OCI-LY1 (cell line): ENCODE results near the gene GBE1.
A peak's percentile ranks its signal among the peaks of the same experiment; 100 is the strongest.

Experiments
- H2AFZ ChIP-seq: fragments of 200-600 bp; sonication (generic), shearing (Covaris generic); 2 replicates; pipeline ENCODE4 v1.6.0; 2014; ENCODE audit warnings: antibody characterized with exemption, mild to moderate bottlenecking, low read length
- H3F3A ChIP-seq: fragments of 200-600 bp; sonication (generic), shearing (Covaris generic); 2 replicates; pipeline ENCODE4 v1.6.0; 2014; ENCODE audit warnings: mild to moderate bottlenecking, antibody characterized with exemption, low read length, moderate library complexity; ENCODE audit not compliant: insufficient read depth
- H3K27ac ChIP-seq: fragments of 200-600 bp; sonication (generic); 2 replicates; pipeline ENCODE4 v1.5.1; 2014; ENCODE audit warnings: low read length, mixed run types, mild to moderate bottlenecking, low read depth; ENCODE audit not compliant: poor library complexity, severe bottlenecking
- H3K27me3 ChIP-seq: fragments of 200-600 bp; sonication (generic); 2 replicates; pipeline ENCODE4 v1.6.0; 2014; ENCODE audit warnings: antibody characterized with exemption, mild to moderate bottlenecking, low read length, moderate library complexity; ENCODE audit not compliant: insufficient read depth
- H3K36me3 ChIP-seq: fragments of 200-600 bp; sonication (generic); 2 replicates; pipeline ENCODE4 v1.6.1; 2014; ENCODE audit warnings: mild to moderate bottlenecking, antibody characterized with exemption, low read length, moderate library complexity, mixed read lengths; ENCODE audit not compliant: insufficient read depth
- H3K4me1 ChIP-seq: fragments of 200-600 bp; sonication (generic); 2 replicates; pipeline ENCODE4 v1.5.1; 2014; ENCODE audit warnings: mild to moderate bottlenecking, low read length, moderate library complexity; ENCODE audit not compliant: insufficient read depth, severe bottlenecking
- H3K4me2 ChIP-seq: fragments of 200-600 bp; sonication (generic), shearing (Covaris generic); 2 replicates; pipeline ENCODE4 v1.6.1; 2014; ENCODE audit warnings: low read length
- H3K4me3 ChIP-seq: fragments of 200-600 bp; sonication (generic); 2 replicates; pipeline ENCODE4 v1.5.1; 2014; ENCODE audit warnings: low read length, low read depth, mild to moderate bottlenecking, mixed read lengths; ENCODE audit not compliant: poor library complexity, severe bottlenecking
- H3K79me2 ChIP-seq: fragments of 200-600 bp; shearing (Covaris generic); 2 replicates; pipeline ENCODE4 v1.6.1; 2016; ENCODE audit warnings: mixed run types, low read length, mixed read lengths; ENCODE audit not compliant: insufficient read depth
- H3K9ac ChIP-seq: fragments of 200-600 bp; sonication (generic), shearing (Covaris generic); 2 replicates; pipeline ENCODE4 v1.6.1; 2014; ENCODE audit warnings: mild to moderate bottlenecking, low read length, mixed read lengths
- H3K9me2 ChIP-seq: fragments of 200-600 bp; sonication (generic), shearing (Covaris generic); 2 replicates; pipeline ENCODE4 v1.6.1; 2014; ENCODE audit warnings: low read depth, mild to moderate bottlenecking, low read length, mixed read lengths
- H3K9me3 ChIP-seq: fragments of 200-600 bp; shearing (Covaris generic); 2 replicates; pipeline ENCODE4 v1.6.1; 2014; ENCODE audit warnings: low read length, mixed read lengths
- H4K20me1 ChIP-seq: fragments of 200-600 bp; sonication (generic), shearing (Covaris generic); 2 replicates; pipeline ENCODE4 v1.6.0; 2016; ENCODE audit warnings: mild to moderate bottlenecking, low read length; ENCODE audit not compliant: insufficient read depth
- EZH2 ChIP-seq: fragments of 200-600 bp; sonication (generic), shearing (Covaris generic); IDR thresholded peaks from 2 replicates; pipeline ENCODE4 v1.8.0; 2017; ENCODE audit warnings: borderline replicate concordance, mixed run types, mild to moderate bottlenecking, antibody characterized with exemption, low read length, moderate library complexity, mixed read lengths
- TF ChIP-seq, protein P1 (sequence below): fragments of 200-600 bp; sonication (generic), shearing (Covaris generic); IDR thresholded peaks from 2 replicates; pipeline ENCODE4 v1.5.1; 2017; ENCODE audit warnings: mild to moderate bottlenecking, antibody characterized with exemption, low read length, moderate library complexity, mixed read lengths

Gene GBE1

DNA sequence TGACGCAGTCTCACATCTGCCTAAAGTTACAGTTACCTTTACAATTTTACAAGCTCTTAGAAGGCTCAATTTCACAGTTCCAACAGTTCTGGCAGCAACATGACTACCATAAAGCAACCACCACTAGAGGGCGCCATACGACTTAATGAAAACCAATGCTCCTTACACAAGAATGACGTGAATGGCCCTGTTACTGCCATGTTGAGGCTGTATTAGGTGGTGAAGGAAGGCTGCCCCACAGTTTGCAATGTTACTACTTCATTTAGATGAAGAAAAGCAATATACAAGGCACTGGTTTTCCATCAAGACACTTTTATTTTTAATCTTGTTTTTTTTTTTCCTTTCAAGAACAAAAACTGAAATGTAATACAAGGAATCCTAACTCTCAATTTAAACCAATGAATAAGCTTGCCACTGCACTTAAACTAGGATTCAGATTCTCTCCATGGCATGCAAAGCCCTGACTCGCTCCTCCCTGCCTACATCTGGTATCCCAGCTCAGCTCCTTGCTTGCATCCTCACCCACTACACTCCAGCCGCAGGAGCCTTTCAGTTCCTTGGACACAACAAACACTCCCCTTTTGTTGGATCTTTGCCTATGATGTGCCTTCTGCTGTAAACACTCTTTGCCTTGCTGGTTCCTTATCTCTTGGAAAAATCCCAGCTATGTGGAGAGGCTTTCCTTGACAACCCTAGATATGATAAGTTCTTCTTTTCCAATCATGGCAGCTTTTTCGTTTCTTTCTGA is 270.7 kb downstream of the GBE1 start:
- Histone ChIP-seq H3K27ac (no peak overlapping the region), H3K4me1 (peaks cover 1% of the 10 kb centered on the region), H2AFZ (no peak overlapping the region), H3K9ac (no peak overlapping the region), H3F3A (no peaks in the 10 kb centered on the region), H3K79me2 (no peaks in the 10 kb centered on the region), H3K4me2 (no peak overlapping the region), H3K9me2 (no peaks in the 10 kb centered on the region), H3K27me3 (no peaks in the 10 kb centered on the region), H4K20me1 (no peaks in the 10 kb centered on the region), H3K4me3 (no peak overlapping the region), H3K9me3 (no peaks in the 10 kb centered on the region), H3K36me3 (no peaks in the 10 kb centered on the region)
- no peak for TF ChIP-seq EZH2
- TF ChIP-seq, protein P1, sequence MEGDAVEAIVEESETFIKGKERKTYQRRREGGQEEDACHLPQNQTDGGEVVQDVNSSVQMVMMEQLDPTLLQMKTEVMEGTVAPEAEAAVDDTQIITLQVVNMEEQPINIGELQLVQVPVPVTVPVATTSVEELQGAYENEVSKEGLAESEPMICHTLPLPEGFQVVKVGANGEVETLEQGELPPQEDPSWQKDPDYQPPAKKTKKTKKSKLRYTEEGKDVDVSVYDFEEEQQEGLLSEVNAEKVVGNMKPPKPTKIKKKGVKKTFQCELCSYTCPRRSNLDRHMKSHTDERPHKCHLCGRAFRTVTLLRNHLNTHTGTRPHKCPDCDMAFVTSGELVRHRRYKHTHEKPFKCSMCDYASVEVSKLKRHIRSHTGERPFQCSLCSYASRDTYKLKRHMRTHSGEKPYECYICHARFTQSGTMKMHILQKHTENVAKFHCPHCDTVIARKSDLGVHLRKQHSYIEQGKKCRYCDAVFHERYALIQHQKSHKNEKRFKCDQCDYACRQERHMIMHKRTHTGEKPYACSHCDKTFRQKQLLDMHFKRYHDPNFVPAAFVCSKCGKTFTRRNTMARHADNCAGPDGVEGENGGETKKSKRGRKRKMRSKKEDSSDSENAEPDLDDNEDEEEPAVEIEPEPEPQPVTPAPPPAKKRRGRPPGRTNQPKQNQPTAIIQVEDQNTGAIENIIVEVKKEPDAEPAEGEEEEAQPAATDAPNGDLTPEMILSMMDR: peak; percentile 77; the same call in 1 of the 2 replicates

DNA sequence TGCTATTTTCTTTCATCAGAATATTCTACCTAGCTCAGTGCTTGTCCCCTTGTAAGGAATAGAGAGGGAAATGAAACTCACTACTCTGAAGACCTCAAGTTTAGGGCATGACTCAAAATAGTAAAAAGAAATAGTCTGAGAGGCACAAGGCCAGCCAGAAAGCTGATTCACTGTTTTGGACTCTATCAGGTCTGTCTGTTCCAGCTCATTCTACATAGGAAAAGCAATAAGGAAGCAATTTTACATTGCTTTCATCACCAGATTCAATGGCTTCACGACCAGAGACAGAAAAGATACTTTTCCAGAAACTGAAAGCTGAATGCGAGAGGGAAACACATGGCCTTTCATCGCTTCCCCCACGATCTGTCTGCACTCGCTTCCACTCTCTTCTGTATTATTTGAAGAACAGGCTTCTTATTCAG is 276.0 kb downstream of the GBE1 start:
- no peak for TF ChIP-seq EZH2
- TF ChIP-seq, protein P1: no peak
- H2AFZ ChIP-seq: no peak overlapping the region
- no peak overlapping the region for H3K27ac ChIP-seq
- H3K4me1 ChIP-seq: peaks cover 6% of the 10 kb centered on the region
- no peaks in the 10 kb centered on the region for H4K20me1 ChIP-seq
- H3K9me2 ChIP-seq: no peaks in the 10 kb centered on the region
- H3K79me2 ChIP-seq: no peaks in the 10 kb centered on the region
- no peak overlapping the region for H3K9ac ChIP-seq
- H3F3A ChIP-seq: no peaks in the 10 kb centered on the region
- H3K27me3 ChIP-seq: no peaks in the 10 kb centered on the region
- no peak overlapping the region for H3K4me3 ChIP-seq
- H3K4me2 ChIP-seq: peak overlapping the region; percentile 26; the same call in 1 of the 2 replicates
- no peaks in the 10 kb centered on the region for H3K36me3 ChIP-seq
- no peaks in the 10 kb centered on the region for H3K9me3 ChIP-seq

DNA sequence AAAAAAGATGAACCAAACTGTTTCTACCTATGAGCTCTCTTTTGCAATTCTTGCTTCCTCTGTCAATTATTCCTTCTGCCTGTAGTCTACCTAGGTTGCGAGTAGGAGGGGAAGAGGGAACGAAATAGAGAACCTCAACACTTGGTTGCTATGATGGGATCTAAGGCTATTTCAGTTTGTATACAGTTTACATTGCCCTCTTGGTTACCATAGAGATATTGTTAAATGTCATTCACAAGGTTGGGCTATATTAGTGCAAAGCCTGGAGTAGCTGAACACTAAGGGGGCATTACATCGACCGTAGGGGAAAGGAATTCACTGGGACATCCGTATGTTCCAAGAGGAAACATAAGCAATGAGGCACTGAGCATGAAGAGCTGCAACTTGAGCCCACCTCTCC is 276.9 kb downstream of the GBE1 start:
- no peak overlapping the region for H3K27ac ChIP-seq
- no peaks in the 10 kb centered on the region for H3K9me2 ChIP-seq
- no peak overlapping the region for H2AFZ ChIP-seq
- TF ChIP-seq EZH2: no peak
- TF ChIP-seq, protein P1: no peak
- no peaks in the 10 kb centered on the region for H3K27me3 ChIP-seq
- no peak overlapping the region for H3K4me3 ChIP-seq
- H3K9ac ChIP-seq: no peak overlapping the region
- H3K4me2 ChIP-seq: no peak overlapping the region
- peaks cover 6% of the 10 kb centered on the region for H3K4me1 ChIP-seq
- H3K9me3 ChIP-seq: no peaks in the 10 kb centered on the region
- no peaks in the 10 kb centered on the region for H4K20me1 ChIP-seq
- no peaks in the 10 kb centered on the region for H3K79me2 ChIP-seq
- H3F3A ChIP-seq: no peaks in the 10 kb centered on the region
- H3K36me3 ChIP-seq: no peaks in the 10 kb centered on the region
